Activated naive CD8-positive, alpha-beta T cell treated with anti-CD3 and anti-CD28 coated beads, Interleukin-2, amount 50 U/mL, for 16 hours (primary cell): ENCODE results near the gene DNAL4.

Source experiments
- DNase-seq: peaks from one replicate; pipeline ENCODE4 v3.0.0-alpha.2; 2020; ENCODE audit warnings: low read depth, low spot score

Gene DNAL4, protein sequence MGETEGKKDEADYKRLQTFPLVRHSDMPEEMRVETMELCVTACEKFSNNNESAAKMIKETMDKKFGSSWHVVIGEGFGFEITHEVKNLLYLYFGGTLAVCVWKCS

DNA sequence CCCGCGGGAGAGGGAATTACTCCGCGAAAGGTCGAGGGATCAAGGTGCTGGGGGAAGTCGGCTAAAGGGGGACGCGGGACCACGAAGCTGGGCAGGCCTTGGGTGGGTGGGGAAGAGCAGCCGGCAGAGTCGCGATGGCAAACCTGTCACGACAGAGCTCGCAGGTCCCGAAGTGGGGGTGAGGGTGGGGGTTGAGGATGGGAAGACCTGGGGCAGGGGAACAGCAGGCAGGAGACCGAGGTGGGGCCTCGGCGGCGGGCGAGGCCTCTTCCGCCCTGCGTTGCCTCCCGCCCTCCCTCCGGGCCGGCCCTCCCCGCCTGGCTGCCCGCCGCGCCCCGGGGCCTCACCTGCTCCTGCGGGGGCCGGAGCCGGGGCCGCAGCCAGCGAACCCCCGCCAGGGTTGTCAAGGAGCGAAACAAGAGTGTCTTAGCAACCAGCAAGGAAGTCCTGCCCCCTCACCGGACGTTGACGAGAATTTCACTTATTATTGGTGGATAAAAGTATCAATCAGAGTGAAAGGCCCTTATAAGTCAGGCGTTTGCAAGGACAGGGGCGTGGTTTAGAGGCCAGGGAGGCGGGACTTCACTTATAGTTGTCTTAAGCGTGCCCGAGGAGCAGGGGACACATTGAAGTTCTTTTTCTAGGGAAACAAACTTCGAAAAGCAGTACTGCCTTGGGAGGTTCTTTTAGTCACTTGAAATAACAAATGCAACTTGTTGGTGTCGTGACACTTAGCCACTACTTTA is at the start of gene DNAL4:
DNAL4 (minus strand) TSS at position 423 of the 746 bp plus-strand sequence. CDS start 11,412 bp downstream, outside the sequence.
- peak; percentile 84 for DNase-seq

DNA sequence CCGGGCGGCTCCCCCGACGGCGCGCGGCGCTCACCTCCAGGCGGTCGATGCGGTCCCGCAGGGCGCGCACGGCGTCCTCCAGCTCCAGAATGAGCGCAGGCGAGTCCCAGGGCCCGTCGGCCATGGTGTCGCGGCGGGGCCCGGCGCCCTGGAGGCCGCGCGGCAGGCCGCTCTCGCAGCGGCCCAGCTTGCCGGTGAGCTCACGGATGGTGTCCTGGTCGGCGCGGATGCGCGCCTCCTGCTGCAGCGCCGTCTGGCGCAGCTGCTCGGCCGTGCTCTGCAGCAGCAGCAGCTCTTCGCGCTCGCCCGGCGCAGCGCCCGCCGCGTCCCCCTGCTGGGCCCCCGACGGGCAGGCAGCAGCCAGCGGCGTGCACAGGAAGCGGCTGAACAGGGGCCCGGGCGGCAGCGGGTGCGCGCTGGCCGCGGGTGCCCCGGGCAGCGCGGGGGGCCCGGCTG is 49.3 kb upstream of the DNAL4 start:
- DNase-seq: no peak

DNA sequence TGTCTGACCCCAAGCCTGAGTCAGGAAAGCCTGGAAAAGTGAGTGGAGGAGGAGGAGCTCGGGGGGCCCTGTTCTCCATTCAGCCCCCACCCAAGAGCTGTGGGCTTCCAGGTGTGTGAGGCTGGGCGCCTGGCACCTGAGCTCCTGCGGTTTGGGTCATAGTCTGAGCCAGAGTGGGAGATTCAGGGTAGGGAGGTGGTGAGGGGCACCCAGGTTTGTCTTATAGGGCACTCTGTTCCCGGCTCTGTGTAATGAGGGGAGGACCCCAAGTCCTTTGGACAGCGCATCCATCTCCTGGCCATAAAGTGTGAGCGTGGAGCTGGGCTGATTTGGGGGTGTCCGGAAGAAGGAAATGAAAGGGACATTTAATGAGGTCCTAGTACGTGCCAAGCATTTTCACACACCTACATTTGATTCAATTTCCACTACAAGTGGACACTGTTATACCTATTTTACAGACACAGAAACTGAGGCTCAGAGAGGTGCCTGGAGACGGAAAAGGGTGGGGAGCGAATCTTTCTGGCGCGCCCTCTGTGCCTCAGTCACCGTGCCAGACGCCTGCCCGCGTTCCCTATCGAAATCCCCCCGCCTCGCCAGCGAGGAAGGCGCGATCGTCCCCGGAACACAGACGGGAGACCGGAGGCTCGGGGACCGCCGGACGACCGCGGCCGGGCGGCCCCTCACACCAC is 48.7 kb upstream of the DNAL4 start:
- DNase-seq: no peak

DNA sequence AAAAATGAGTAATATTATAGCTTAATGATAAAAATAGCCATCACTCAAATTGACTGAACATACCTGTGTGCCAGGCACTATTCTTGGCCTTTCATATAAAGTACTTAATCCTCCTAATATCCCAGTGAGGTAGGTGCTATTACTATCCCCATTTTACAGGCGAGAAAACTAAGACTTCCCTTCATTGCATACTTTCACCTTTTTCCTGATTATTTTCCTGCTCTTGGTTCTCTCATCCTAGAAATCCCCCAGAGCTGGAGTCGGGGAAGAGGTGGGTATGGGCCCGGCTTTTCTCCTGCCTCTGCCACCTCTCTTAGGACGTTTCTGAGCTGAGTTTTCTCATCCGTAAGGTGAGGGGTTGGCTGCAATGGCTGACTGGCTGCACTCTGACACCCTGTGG is 47.7 kb upstream of the DNAL4 start:
- DNase-seq: no peak

DNA sequence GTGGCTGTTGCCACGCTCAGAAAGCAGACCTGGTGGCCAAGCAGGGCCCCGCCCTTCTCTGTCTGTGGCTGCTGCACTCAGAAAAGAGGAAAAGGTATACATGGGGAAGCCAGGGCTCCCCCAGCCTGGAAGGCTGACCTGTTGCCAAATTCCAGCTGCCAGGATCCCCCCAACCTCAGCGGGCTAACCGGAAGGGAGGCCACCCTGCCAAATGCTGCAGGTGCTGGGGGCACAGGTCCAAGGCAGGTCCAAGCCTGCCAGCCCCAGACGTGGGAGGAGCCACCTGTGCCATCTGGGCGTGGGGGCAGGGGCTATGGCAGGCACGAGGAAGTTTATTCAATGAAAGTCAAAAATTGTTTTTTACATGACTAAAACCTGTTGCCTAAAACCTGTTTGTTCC is 47.3 kb upstream of the DNAL4 start:
- DNase-seq: no peak

DNA sequence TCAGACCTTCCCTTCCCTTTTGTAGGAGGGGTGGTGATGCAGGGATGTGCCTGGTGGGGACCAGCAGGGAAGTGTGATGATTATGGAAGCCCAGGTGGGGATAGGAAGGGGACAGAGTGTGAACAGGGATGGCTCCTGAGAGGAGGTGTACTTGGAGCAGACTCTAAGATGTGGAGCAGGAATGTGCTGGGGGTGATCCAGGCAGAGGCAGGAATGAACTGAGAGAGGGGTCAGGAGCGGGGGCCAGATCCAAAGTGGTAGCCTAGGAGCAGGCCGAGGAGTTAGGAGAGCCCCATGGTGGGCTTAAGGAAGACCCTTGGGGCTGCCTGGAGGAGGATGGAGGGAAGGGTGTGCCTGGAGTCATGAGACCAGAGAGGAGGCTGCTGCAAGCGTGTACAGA is 46.2 kb upstream of the DNAL4 start:
- no peak for DNase-seq

DNA sequence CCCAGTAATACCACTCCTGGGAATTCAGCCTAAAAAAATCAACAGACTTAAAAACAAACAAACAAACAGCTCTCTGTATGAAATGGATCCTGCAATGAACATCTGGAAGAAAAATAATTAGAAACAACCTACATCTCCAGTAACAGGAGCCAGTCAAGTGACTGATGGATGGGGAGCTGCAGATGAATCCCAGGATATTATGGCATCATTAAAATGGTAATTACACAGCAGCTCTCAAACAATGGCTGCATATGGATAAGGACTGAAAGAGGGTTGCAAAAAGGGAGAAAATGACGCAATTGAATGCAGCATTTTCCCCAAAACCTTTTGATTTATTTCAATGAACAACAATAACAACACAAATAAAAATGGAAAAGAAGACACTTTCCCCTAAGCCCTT is 45.7 kb upstream of the DNAL4 start:
- DNase-seq: no peak

DNA sequence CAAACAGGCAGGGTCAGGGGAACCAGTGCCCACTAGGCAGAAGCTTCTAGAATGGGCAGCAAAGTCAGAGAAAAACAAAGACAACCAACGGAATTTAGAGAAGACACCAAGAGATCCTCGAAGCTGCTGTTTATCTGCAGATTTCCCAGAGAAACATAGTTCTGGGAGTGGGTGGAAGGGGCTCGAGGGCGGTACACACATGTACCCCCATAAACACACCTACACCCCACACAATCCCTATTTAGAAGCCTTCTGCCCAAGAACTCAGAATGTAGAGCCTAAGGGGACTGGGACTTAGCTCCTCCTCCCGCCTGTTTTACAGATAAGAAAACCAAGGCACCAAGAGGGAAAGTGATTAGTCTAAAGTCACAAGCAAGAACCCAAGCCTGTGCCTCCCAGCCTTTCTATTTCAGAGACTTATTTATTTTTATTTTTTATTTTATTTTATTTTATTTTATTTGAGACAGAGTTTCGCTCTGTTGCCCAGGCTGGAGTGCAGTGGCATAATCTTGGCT is 43.5 kb upstream of the DNAL4 start:
- no peak for DNase-seq

DNA sequence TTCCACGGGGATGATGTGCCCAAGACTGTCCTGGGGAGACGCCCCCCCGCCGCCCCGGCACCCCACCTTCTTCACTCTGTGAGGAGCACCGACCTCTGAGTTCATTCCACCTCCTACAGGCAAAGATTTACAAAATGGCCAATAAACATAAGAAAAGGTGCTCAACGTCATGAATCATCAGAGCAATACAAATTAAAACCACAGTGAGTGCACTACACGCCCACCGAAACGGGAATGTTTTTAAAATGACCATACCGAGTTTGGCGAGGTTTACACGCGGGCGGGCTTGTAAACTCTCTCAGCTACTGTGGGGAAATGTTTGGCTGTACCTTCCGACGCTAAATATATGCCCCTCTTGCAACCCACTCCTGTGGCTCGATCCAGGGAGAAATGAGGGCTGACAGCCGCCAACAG is 42.0 kb upstream of the DNAL4 start:
- DNase-seq: no peak

DNA sequence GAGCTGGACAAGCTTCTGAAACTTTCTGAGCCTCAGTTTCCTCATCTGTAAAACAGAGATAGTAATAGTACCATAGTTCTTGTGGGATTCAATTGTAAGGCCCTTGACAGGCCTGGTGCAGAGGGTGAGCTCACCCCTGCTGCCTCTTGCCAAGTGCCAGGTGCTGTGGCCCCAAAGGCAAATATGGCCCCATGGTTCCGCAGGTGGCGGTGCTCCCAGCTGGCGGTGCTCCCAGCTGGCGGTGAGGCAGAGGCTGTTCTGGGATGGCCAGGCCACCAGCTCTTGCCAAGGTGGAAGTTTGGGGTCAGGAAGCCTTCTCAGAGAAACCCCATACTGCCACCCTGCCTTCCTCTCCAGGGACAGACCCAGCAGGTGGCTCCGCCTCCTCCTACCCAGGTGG is 41.0 kb upstream of the DNAL4 start:
- DNase-seq: no peak

DNA sequence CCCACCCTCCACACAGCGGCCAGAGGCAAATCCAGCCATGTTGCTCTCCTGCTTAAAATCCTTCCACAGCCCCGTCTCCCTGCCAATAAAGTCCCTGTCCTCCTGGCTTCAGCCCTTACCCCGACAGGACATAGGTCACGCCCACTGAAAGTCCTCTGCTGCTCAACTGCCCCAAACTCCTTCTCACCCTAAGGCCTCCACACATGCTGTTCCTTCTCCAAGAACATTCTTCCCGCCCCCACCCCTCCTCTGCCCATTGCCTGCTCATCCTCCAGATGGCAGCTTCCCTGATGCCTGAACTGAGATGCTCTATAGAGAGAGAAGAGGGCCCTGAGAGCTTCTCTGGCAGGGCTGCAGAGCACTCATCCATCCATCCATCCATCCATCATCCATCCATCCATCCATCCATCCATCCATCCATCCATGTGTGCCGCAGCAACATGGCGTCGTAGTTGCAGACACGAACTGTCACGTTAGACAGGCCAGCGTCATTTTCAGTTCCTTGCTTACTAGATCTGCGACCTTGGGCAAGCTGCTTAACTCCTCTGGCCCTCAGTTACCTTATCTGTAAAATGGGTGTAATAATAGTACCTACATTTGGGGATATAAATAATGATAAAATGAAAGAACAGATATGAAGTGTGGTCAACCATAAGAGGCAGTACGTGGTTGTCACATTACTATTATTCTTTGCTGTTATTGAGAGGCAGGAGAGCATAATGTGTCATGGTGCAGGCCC is 40.4 kb upstream of the DNAL4 start:
- no peak for DNase-seq

DNA sequence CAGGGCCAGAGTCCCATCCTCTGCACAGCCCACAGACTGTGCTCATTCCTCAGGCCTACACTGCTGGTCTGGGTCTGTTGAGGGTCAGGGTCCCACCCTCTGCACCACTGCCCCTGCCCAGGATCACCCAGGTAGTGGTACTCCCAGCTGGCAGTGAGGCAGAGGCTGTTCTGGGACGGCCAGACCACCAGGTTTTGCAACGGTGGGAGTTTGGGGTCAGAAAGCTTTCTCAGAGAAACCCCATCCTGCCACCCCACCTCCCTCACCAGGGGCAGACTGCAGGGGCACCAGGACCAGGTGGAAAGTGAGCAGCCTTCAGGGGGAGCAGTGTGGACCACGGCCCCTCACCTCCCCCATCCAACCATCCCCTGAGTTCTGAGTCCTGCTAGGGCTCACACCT is 39.1 kb upstream of the DNAL4 start:
- DNase-seq: no peak

DNA sequence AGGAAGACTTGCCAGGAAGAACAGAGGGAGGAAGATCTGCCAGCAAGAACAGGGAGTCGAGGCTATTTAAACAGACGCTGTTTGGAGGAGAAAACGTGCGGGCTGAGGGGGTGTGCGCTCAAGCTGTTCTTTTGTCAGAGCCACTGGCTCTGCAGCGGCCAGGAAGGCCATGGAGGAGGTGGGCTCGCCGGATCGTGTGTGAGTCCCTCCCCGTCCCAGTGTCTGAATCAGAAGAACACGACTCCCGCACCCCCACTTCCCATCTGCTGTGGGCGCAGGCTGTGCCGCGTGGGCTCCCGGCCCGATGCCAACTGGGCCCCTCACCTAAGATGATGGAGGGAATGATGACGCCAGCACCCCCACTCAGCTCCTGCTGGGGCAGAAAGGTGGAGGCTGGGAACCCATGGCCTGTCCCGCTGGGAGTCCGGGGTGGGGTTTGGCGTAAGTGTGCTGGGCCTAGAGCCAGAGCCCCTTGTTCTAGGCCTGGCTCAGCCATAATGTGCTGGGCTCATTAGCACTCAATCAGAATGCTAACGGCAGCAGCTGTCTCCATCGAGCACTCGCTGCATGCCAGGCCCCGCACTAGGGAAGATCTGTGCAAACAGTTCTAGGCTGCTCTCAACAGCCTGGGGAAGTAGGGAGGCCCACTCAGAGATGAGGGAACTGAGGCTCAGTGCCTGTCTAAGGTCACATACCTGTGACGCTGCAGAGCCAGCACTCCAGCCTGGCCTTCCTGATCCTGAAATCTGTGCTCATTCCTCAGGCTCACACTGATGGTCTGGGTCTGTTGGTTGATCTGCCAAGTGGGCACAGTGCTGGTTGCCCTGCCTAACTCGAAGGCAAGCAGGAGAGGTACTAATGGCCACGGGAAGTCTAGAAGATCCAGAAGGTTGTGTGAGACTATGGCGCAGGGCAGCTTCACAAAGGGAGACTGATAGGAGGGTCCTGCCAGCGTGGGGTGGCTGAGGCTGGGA is 38.3 kb upstream of the DNAL4 start:
- no peak for DNase-seq

DNA sequence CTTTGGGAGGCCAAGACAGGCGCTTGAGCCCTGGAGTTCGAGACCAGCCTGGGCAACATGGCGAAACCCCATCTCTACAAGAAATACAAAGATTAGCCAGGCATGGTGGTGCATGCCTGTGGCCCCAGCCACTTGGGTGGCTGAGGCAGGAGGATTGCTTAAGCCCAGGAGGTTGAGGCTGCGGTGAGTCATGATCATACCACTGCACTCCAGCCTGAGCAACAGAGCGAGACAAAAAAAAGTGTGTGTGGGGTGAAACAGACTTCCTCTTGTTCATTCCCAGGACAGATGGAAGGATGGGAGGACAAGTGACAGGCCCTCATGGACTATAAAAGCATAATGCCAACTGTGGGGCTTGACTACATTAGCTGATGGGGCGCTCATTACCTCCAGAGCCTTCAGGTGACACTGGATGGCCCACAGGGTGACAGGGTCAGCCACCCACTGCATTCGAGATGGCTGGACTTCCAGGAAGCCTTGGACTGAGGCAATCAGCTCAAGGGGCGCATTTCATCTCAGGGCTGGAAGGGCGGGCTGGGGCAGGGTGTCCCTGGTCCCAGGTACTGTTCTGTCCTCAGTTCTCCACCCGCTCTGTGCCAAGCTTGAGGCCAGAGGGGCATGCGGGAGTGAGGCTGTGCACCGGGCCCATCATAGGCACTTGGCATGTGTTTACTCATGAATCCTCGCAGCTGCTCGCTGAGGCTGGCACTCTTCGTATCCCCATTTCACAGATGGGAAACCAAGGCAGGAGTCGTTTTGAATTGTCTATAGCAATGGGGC is 37.4 kb upstream of the DNAL4 start:
- DNase-seq: no peak

DNA sequence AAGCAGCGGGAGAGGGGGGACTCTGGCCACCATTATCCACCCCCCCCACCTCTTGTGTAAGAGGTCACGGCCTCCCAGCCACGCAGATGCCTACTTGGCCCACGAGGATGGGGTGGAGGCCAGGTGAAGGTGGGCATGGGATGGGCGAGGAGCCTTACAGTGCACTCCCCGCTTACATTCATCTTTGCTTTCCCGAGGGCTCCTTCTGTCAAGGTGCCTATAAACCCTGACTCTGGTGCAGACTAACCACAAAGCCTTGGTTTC is 36.8 kb upstream of the DNAL4 start:
- no peak for DNase-seq

DNA sequence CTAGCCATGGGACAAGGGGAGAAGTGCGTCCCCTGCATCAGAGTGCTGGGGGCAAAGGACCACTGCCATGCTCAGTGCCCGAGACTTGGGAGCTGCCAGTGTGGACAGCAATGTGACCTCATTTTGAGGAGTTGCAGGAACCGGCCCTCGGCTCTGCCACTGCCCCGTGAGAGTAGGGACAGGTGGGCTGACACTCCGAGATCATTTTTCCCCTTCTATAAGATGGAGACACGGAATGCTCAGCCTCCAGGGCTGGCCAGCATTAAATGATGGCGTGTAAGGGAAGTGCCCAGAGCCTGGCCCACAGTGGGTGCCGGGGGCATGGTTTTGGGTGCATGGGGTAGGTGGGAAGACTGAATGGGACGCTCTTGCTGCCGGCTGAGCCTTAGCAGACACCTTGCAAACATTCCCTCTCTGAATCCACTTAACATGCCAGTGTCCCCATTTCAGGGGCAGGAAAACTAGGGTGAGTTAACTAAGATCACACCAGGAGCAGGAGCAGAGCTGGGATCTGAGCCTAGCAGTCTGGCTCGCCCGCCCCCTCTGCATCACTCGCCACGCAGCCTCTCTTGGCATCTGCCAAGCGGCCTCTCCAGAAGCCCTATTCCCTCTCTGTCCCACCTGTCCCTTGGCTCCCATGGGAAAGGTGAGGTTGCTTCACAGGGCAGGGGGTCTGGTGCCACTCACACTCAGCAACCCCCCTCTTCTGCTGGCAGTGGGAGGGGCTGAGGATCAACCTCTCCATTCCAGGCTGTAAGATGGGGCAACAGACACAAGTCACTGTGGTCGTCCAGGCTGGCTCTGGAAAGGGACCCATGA is 36.3 kb upstream of the DNAL4 start:
- no peak for DNase-seq

DNA sequence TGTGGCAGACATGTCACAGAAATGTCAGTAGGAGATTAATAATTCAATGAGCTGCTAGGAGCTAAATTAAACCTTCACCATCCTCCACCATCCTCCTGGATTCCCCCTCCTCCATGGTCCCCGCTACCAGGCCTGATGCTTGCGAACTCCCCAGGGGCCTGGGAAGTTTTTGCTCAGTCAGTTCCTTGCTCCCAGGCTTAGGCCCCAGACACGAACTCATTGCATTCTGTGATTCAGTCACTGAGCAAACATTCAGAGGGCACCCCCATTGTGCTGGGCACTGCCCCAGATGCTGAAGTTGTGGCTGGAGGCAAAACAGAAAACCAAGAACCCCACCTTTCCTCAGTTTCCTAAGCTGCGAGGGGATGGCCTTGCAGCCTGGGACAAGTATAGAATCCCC is 35.5 kb upstream of the DNAL4 start:
- DNase-seq: no peak

DNA sequence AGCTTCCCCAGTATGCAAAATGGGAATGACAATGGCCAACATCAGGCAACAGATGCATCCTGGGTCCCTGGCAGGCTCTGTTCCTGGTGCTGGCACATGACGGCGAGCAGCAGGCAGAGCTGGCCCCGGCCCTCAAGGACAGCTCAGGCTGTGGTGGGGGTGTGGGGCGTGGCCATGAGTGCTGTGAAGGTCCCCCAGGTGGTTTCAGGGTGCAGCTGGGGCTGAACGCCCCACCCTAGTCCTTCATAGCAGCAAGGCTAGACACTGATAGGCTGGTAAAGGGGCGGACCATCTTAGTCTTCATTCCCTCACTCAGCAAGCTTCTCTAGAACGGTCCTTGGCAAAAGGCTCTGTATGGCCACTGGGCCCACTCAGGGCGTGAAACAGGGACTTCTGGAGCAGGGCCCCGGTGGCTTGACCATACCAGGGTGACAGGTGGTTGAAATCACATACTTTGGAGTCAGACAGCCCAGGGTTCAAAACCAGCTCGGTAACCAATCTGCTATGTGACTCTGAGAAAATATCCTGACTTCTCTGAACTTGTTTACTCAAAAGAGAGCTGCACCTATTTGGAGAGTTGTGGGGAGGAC is 34.8 kb upstream of the DNAL4 start:
- no peak for DNase-seq

DNA sequence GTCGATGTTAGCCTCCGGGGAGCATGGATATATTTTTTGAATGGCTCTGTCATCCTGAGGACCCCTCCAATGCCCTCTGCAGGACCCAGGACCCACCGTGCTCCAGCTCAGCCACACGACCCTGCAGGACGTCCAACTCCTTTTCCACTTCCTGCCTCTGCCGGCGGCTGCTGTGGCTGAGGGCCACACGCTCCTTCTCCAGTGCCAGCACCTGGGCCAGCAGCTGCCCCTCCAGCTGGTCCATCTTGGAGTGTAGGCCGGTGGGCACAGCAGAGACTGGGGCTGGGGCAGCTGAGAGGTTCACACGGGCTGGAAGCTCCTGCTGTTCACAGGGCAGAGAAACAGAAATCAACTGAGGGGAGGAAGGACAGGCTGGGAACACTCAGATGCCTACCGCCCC is 34.2 kb upstream of the DNAL4 start:
- no peak for DNase-seq
